SK-N-SH (cell line): ENCODE measurements around the gene FAM174B.

Experiments
- ELF1 ChIP-seq: IDR thresholded peaks from 2 replicates; pipeline ENCODE4 v1.4.0; 2012
- EP300 ChIP-seq, 2 experiments: IDR thresholded peaks; 2 replicates each; pipeline versions ENCODE4 v1.4.0 to v1.6.1; 2012; ENCODE audit warnings: borderline replicate concordance in 1 of 2, low read depth in 1 of 2, low read length in 1 of 2
- GABPA ChIP-seq: IDR thresholded peaks from 2 replicates; pipeline ENCODE4 v1.4.0; 2012; ENCODE audit warnings: low read depth, mild to moderate bottlenecking
- NRF1 ChIP-seq: IDR thresholded peaks from 2 replicates; pipeline ENCODE4 v1.6.1; 2012; ENCODE audit warnings: low read depth, mild to moderate bottlenecking, low read length
- POLR2AphosphoS5 ChIP-seq: IDR thresholded peaks from 2 replicates; pipeline ENCODE4 v1.6.1; 2012; ENCODE audit warnings: low read depth, low read length
- RFX5 ChIP-seq: IDR thresholded peaks from 2 replicates; pipeline ENCODE4 v1.6.1; 2012; ENCODE audit warnings: mild to moderate bottlenecking, improper control_type of control experiment, low read length
- RXRA ChIP-seq: IDR thresholded peaks from 2 replicates; pipeline ENCODE4 v1.4.0; 2012; ENCODE audit warnings: low read depth, mild to moderate bottlenecking, borderline replicate concordance
- TF ChIP-seq, protein P1 (sequence below): IDR thresholded peaks from 2 replicates; pipeline ENCODE4 v1.4.0; 2012; ENCODE audit warnings: low read depth
- TF ChIP-seq, protein P2 (sequence below): fragments of 150-350 bp; IDR thresholded peaks from 2 replicates; pipeline ENCODE4 v1.6.1; 2016; ENCODE audit warnings: mild to moderate bottlenecking, low read depth, low read length
- TF ChIP-seq, protein P3 (sequence below): fragments of 200-600 bp; sonication (generic); IDR thresholded peaks from 2 replicates; pipeline ENCODE4 v1.6.1; 2017; ENCODE audit warnings: antibody characterized with exemption, mild to moderate bottlenecking, moderate library complexity
- TF ChIP-seq, protein P4 (sequence below): IDR thresholded peaks from 2 replicates; pipeline ENCODE4 v1.4.0; 2012; ENCODE audit warnings: low read depth, borderline replicate concordance
- TF ChIP-seq, protein P5 (sequence below): IDR thresholded peaks from 2 replicates; pipeline ENCODE4 v1.6.1; 2012; ENCODE audit warnings: mild to moderate bottlenecking, low read depth, low read length, moderate library complexity

DNA sequence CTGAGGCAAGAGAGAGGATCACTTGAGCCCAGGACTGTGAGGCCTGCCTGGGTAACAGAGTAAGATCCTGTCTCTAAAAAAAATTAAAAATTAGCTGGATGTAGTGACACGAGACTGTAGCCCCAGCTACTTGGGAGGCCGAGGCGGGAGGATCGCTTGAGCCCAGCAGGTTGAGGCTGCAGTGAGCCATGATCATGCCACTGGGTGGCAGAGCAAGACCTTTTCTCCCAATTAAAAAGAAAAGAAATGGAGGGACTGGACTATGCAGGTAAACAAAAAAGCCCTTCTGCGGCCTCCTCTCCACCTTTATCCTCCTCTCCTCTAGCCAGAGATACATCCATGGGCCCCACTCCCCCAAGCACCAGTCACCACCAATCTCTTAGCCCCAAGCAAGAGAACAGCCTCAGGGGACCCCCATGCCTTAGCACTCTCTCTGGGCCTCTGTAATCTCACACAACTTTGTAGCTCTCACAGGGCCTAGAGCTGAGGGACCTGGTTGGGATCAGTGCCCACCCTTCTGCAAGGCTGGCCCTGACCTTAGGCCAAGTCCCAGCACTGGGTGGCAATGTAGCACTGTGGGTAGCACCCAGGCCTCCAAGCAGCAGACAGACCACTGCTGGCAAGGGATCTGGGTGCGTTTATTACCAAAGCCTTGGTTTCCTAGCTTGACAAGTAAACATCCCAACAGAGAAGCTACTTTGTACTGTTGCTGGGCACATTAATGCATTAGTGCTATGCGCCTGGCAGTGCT lies 43.4 kb downstream of the FAM174B start:
- TF ChIP-seq, protein P1, sequence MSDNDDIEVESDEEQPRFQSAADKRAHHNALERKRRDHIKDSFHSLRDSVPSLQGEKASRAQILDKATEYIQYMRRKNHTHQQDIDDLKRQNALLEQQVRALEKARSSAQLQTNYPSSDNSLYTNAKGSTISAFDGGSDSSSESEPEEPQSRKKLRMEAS = no peak
- TF ChIP-seq, protein P2, sequence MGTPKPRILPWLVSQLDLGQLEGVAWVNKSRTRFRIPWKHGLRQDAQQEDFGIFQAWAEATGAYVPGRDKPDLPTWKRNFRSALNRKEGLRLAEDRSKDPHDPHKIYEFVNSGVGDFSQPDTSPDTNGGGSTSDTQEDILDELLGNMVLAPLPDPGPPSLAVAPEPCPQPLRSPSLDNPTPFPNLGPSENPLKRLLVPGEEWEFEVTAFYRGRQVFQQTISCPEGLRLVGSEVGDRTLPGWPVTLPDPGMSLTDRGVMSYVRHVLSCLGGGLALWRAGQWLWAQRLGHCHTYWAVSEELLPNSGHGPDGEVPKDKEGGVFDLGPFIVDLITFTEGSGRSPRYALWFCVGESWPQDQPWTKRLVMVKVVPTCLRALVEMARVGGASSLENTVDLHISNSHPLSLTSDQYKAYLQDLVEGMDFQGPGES = no peak
- no peak for TF ChIP-seq RFX5
- no peak for TF ChIP-seq RXRA
- TF ChIP-seq EP300 (IDR thresholded peaks at IDR 0.05; ENCODE audit: borderline replicate concordance in 1 of 2, low read depth in 1 of 2, low read length in 1 of 2) = no peak
- TF ChIP-seq, protein P3, sequence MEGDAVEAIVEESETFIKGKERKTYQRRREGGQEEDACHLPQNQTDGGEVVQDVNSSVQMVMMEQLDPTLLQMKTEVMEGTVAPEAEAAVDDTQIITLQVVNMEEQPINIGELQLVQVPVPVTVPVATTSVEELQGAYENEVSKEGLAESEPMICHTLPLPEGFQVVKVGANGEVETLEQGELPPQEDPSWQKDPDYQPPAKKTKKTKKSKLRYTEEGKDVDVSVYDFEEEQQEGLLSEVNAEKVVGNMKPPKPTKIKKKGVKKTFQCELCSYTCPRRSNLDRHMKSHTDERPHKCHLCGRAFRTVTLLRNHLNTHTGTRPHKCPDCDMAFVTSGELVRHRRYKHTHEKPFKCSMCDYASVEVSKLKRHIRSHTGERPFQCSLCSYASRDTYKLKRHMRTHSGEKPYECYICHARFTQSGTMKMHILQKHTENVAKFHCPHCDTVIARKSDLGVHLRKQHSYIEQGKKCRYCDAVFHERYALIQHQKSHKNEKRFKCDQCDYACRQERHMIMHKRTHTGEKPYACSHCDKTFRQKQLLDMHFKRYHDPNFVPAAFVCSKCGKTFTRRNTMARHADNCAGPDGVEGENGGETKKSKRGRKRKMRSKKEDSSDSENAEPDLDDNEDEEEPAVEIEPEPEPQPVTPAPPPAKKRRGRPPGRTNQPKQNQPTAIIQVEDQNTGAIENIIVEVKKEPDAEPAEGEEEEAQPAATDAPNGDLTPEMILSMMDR = no peak
- TF ChIP-seq POLR2AphosphoS5 = no peak
- TF ChIP-seq, protein P4, sequence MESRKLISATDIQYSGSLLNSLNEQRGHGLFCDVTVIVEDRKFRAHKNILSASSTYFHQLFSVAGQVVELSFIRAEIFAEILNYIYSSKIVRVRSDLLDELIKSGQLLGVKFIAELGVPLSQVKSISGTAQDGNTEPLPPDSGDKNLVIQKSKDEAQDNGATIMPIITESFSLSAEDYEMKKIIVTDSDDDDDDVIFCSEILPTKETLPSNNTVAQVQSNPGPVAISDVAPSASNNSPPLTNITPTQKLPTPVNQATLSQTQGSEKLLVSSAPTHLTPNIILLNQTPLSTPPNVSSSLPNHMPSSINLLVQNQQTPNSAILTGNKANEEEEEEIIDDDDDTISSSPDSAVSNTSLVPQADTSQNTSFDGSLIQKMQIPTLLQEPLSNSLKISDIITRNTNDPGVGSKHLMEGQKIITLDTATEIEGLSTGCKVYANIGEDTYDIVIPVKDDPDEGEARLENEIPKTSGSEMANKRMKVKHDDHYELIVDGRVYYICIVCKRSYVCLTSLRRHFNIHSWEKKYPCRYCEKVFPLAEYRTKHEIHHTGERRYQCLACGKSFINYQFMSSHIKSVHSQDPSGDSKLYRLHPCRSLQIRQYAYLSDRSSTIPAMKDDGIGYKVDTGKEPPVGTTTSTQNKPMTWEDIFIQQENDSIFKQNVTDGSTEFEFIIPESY = no peak
- no peak for TF ChIP-seq ELF1
- no peak for TF ChIP-seq GABPA
- TF ChIP-seq, protein P5, sequence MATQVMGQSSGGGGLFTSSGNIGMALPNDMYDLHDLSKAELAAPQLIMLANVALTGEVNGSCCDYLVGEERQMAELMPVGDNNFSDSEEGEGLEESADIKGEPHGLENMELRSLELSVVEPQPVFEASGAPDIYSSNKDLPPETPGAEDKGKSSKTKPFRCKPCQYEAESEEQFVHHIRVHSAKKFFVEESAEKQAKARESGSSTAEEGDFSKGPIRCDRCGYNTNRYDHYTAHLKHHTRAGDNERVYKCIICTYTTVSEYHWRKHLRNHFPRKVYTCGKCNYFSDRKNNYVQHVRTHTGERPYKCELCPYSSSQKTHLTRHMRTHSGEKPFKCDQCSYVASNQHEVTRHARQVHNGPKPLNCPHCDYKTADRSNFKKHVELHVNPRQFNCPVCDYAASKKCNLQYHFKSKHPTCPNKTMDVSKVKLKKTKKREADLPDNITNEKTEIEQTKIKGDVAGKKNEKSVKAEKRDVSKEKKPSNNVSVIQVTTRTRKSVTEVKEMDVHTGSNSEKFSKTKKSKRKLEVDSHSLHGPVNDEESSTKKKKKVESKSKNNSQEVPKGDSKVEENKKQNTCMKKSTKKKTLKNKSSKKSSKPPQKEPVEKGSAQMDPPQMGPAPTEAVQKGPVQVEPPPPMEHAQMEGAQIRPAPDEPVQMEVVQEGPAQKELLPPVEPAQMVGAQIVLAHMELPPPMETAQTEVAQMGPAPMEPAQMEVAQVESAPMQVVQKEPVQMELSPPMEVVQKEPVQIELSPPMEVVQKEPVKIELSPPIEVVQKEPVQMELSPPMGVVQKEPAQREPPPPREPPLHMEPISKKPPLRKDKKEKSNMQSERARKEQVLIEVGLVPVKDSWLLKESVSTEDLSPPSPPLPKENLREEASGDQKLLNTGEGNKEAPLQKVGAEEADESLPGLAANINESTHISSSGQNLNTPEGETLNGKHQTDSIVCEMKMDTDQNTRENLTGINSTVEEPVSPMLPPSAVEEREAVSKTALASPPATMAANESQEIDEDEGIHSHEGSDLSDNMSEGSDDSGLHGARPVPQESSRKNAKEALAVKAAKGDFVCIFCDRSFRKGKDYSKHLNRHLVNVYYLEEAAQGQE = no peak
- TF ChIP-seq NRF1 = no peak
